GM21526 (cell line): ENCODE data around the gene IL22.

ENCODE experiments used
- ATAC-seq: cut with Tn5 transposase; IDR thresholded peaks from one replicate; pipeline ENCODE4 v1.9.1; 2021; ENCODE audit warnings: moderate library complexity; ENCODE audit not compliant: unreplicated experiment, low FRiP score

IL22 gene

GRCh38 chr12:68264857-68265256 is 11.5 kb upstream of the IL22 start:
- no peak for ATAC-seq

- ATAC-seq = no peak
Measured at GRCh38 chr12:68264158-68264855, 10.9 kb upstream of the IL22 start.

GRCh38 chr12:68263366-68263765 is 10.0 kb upstream of the IL22 start:
- no peak for ATAC-seq

- ATAC-seq = no peak
Measured at GRCh38 chr12:68261896-68262295, 8.5 kb upstream of the IL22 start.

- ATAC-seq = no peak
Measured at GRCh38 chr12:68260153-68260552, 6.7 kb upstream of the IL22 start.

- no peak for ATAC-seq
Measured at GRCh38 chr12:68259318-68259940, 6.0 kb upstream of the IL22 start.

- no peak for ATAC-seq
Measured at GRCh38 chr12:68252077-68252476, 1.3 kb downstream of the IL22 start.

- no peak for ATAC-seq
Measured at GRCh38 chr12:68250454-68250853, 3.0 kb downstream of the IL22 start.

- no peak for ATAC-seq
Measured at GRCh38 chr12:68247785-68248184, 5.6 kb downstream of the IL22 start.

GRCh38 chr12:68246350-68246749 is 7.1 kb downstream of the IL22 start:
- ATAC-seq = no peak

- no peak for ATAC-seq
Measured at GRCh38 chr12:68245180-68246021, 8.0 kb downstream of the IL22 start.

GRCh38 chr12:68242777-68243176 is 10.6 kb downstream of the IL22 start:
- no peak for ATAC-seq

GRCh38 chr12:68240975-68241374 is 12.4 kb downstream of the IL22 start:
- ATAC-seq = peak; percentile 97

- no peak for ATAC-seq
Measured at GRCh38 chr12:68240079-68240478, 13.3 kb downstream of the IL22 start.

- no peak for ATAC-seq
Measured at GRCh38 chr12:68239309-68239982, 14.0 kb downstream of the IL22 start.

- no peak for ATAC-seq
Measured at GRCh38 chr12:68237619-68238018, 15.8 kb downstream of the IL22 start.

- no peak for ATAC-seq
Measured at GRCh38 chr12:68237078-68237477, 16.3 kb downstream of the IL22 start.

- ATAC-seq = no peak
Measured at GRCh38 chr12:68236421-68237059, 16.9 kb downstream of the IL22 start.

- no peak for ATAC-seq
Measured at GRCh38 chr12:68235576-68235975, 17.8 kb downstream of the IL22 start.

GRCh38 chr12:68234140-68234539 is 19.3 kb downstream of the IL22 start:
- no peak for ATAC-seq
